ENCODE results near the gene CLCN7.

Gene CLCN7

GRCh38 chr16:1460602-1461138 is 14.2 kb downstream of the CLCN7 start:
- no peak for DNase-seq

GRCh38 chr16:1459967-1460366 is 14.9 kb downstream of the CLCN7 start:
- DNase-seq, result no peak

GRCh38 chr16:1458977-1459341 is 15.9 kb downstream of the CLCN7 start:
- DNase-seq, result no peak

- no peak for DNase-seq
These were observed 16.4 kb downstream of the CLCN7 start for GRCh38 chr16:1458336-1458976.

GRCh38 chr16:1457489-1458245 is 17.2 kb downstream of the CLCN7 start:
- no peak for DNase-seq

GRCh38 chr16:1456951-1457350 is 17.9 kb downstream of the CLCN7 start:
- no peak for DNase-seq

GRCh38 chr16:1455190-1456171 is 19.3 kb downstream of the CLCN7 start:
- no peak for DNase-seq

GRCh38 chr16:1454561-1454960 is 20.3 kb downstream of the CLCN7 start:
- DNase-seq, result no peak

- no peak for DNase-seq
These were observed 21.5 kb downstream of the CLCN7 start for GRCh38 chr16:1453316-1453715.

GRCh38 chr16:1452530-1452929 is 22.3 kb downstream of the CLCN7 start:
- no peak for DNase-seq

- no peak for DNase-seq
These were observed 23.0 kb downstream of the CLCN7 start for GRCh38 chr16:1451702-1452392.

- DNase-seq, result no peak
These were observed 24.0 kb downstream of the CLCN7 start for GRCh38 chr16:1450841-1451240.

- DNase-seq, result no peak
These were observed 24.6 kb downstream of the CLCN7 start for GRCh38 chr16:1450218-1450617.

- no peak for DNase-seq
These were observed 25.5 kb downstream of the CLCN7 start for GRCh38 chr16:1449201-1449788.

- DNase-seq, result no peak
These were observed 26.2 kb downstream of the CLCN7 start for GRCh38 chr16:1448536-1449116.

GRCh38 chr16:1447965-1448364 is 26.9 kb downstream of the CLCN7 start:
- DNase-seq, result no peak

GRCh38 chr16:1446296-1447080 is 28.3 kb downstream of the CLCN7 start:
- DNase-seq, result no peak

GRCh38 chr16:1445518-1446203 is 29.2 kb downstream of the CLCN7 start:
- no peak for DNase-seq

- no peak for DNase-seq
These were observed 29.9 kb downstream of the CLCN7 start for GRCh38 chr16:1444730-1445517.

Measured in NCI-H446 treated with DMSO at 0.1 percent for 48 hours (cell line).